CD14-positive monocyte (primary cell): ENCODE measurements around the gene ALG14. TPM values are rescaled to one million over a fixed set of nuclear protein-coding genes. Genes with fewer than 3 reads are reported as not detected.

ENCODE experiments used
- DNase-seq, 3 donors: peaks; one replicate each; pipeline ENCODE4 v3.0.0-alpha.2; 2011 to 2022
- H2AFZ ChIP-seq: 2 replicates; pipeline ENCODE4 v1.6.0; 2012; ENCODE audit warnings: mild to moderate bottlenecking, low read depth, low read length, inconsistent platforms; ENCODE audit not compliant: insufficient read depth, poor library complexity, severe bottlenecking
- H3K27ac ChIP-seq, 2 donors: 1 replicate in 1 of 2; 2 replicates in 1 of 2; pipeline ENCODE4 v1.5.1; 2012 to 2013; ENCODE audit warnings: low read length in 2 of 2, control low read depth in 1 of 2, inconsistent platforms in 1 of 2, low read depth in 1 of 2, mild to moderate bottlenecking in 1 of 2
- H3K27me3 ChIP-seq, 2 donors: one replicate each; pipeline versions ENCODE4 v1.6.0 to v1.6.1; 2011 to 2013; ENCODE audit warnings: low read length in 2 of 2; ENCODE audit not compliant: control insufficient read depth in 2 of 2, insufficient read depth in 2 of 2
- H3K36me3 ChIP-seq, 2 donors: replicated peaks in 1 of 2; 1 replicate in 1 of 2; 2 replicates in 1 of 2; pipeline versions ENCODE4 v1.5.1 to v1.6.1; 2012 to 2013; ENCODE audit warnings: low read length in 2 of 2, control low read depth in 1 of 2, inconsistent platforms in 1 of 2, mild to moderate bottlenecking in 1 of 2; ENCODE audit not compliant: insufficient read depth in 2 of 2, control insufficient read depth in 1 of 2
- H3K4me1 ChIP-seq, 2 donors: 1 replicate in 1 of 2; 2 replicates in 1 of 2; pipeline versions ENCODE4 v1.5.1 to v1.6.1; 2012 to 2013; ENCODE audit warnings: low read length in 2 of 2, control low read depth in 1 of 2, inconsistent platforms in 1 of 2, mild to moderate bottlenecking in 1 of 2, moderate library complexity in 1 of 2; ENCODE audit not compliant: insufficient read depth in 2 of 2, control insufficient read depth in 1 of 2
- H3K4me2 ChIP-seq: replicated peaks from 2 replicates; pipeline ENCODE3; 2012; ENCODE audit warnings: low read length, moderate library complexity, mild to moderate bottlenecking; ENCODE audit not compliant: poor library complexity, severe bottlenecking; ENCODE audit errors: extremely low read depth
- H3K4me3 ChIP-seq, 3 experiments: fragments of 200-600 bp in 1 of 3; sonication (generic) in 1 of 3; replicated peaks in 1 of 3; 1 replicate in 2 of 3; 2 replicates in 1 of 3; pipeline ENCODE4 v1.5.1; 2011 to 2013; ENCODE audit warnings: low read length in 3 of 3, mild to moderate bottlenecking in 3 of 3, control low read depth in 2 of 3, low read depth in 2 of 3, inconsistent platforms in 1 of 3, moderate library complexity in 1 of 3
- H3K79me2 ChIP-seq: 2 replicates; pipeline ENCODE4 v1.6.0; 2012; ENCODE audit warnings: mild to moderate bottlenecking, control low read depth, inconsistent platforms, low read length, moderate library complexity; ENCODE audit not compliant: insufficient read depth
- H3K9ac ChIP-seq: 2 replicates; pipeline ENCODE4 v1.6.0; 2017; ENCODE audit warnings: low read length, mild to moderate bottlenecking; ENCODE audit not compliant: insufficient read depth, poor library complexity, severe bottlenecking
- H3K9me3 ChIP-seq, 2 donors: replicated peaks in 1 of 2; 1 replicate in 1 of 2; 2 replicates in 1 of 2; pipeline versions ENCODE4 v1.5.1 to v1.6.1; 2012 to 2013; ENCODE audit warnings: low read length in 2 of 2, control low read depth in 1 of 2; ENCODE audit not compliant: control insufficient read depth in 1 of 2, insufficient read depth in 1 of 2
- H4K20me1 ChIP-seq: 2 replicates; pipeline ENCODE4 v1.6.0; 2012; ENCODE audit warnings: mild to moderate bottlenecking, low read length, control low read depth, moderate library complexity; ENCODE audit not compliant: insufficient read depth
- H3K27ac Mint-ChIP-seq, 7 donors: one replicate each; pipeline ENCODE4 v1.8.0; 2020; ENCODE audit warnings: mild to moderate bottlenecking in 7 of 7, mixed read lengths in 7 of 7, moderate library complexity in 6 of 7, inconsistent platforms in 2 of 7
- H3K27me3 Mint-ChIP-seq, 3 donors: one replicate each; pipeline ENCODE4 v1.8.0; 2021 to 2022; ENCODE audit warnings: low read depth in 3 of 3, mild to moderate bottlenecking in 3 of 3, mixed read lengths in 3 of 3, moderate library complexity in 3 of 3, inconsistent platforms in 1 of 3
- H3K36me3 Mint-ChIP-seq, 2 donors: one replicate each; pipeline ENCODE4 v1.8.0; 2020; ENCODE audit warnings: mixed read lengths in 2 of 2, inconsistent platforms in 1 of 2, mild to moderate bottlenecking in 1 of 2
- H3K4me1 Mint-ChIP-seq: one replicate; pipeline ENCODE4 v1.8.0; 2020; ENCODE audit warnings: mild to moderate bottlenecking, mixed read lengths
- H3K4me3 Mint-ChIP-seq, 2 donors: one replicate each; pipeline ENCODE4 v1.8.0; 2020; ENCODE audit warnings: mild to moderate bottlenecking in 2 of 2, mixed read lengths in 2 of 2, moderate library complexity in 1 of 2
- H3K9me3 Mint-ChIP-seq, 7 donors: one replicate each; pipeline ENCODE4 v1.8.0; 2020 to 2022; ENCODE audit warnings: mixed read lengths in 7 of 7, mild to moderate bottlenecking in 6 of 7, moderate library complexity in 6 of 7, inconsistent platforms in 2 of 7
- CTCF ChIP-seq: fragments of 200-600 bp; IDR thresholded peaks from one replicate; pipeline ENCODE4 v1.8.0; 2022; ENCODE audit warnings: antibody characterized with exemption, mild to moderate bottlenecking
- WGBS: methylation state at CpG from one replicate; pipeline ENCODE4 v1.1.5; 2013; ENCODE audit warnings: missing lambda C conversion rate; ENCODE audit not compliant: insufficient coverage; 5-methylcytosine and 5-hydroxymethylcytosine counted together
- intact Hi-C, 2 donors: fragments of 100-400 bp; cut with micrococcal nuclease; formaldehyde crosslinking; loops; one replicate each; pipeline versions ENCODE4 v1.15.0 to v1.15.1; 2023
- polyA plus RNA-seq, 3 donors: library from polyadenylated mRNA; depleted of rRNA in 1 of 3; unstranded in 2 of 3; stranded (reverse) in 1 of 3; fragments of 300-500 nt in 2 of 3; fragments of >200 nt in 1 of 3; fragmentation: Illumina TruSeq in 2 of 3; gene quantifications; 1 replicate in 2 of 3; 2 replicates in 1 of 3; pipeline ENCODE4 v1.2.3, GENCODE V29; 2012 to 2021

ALG14 gene
- polyA plus RNA-seq, 3 donors, result 0.27 to 5.5 (median 4.4) TPM

- no CpG with 5 or more reads among the region's 2 CpGs for WGBS
- Histone ChIP-seq H3K4me3 (no peak overlapping the region), H3K27ac (no peak overlapping the region), H2AFZ (peak overlapping the region; percentile 16), H3K4me1 (peaks cover 27 to 35% of the 10 kb centered on the region in 2 donors), H3K36me3 (no peaks in the 10 kb centered on the region), H3K27me3 (no peaks in the 10 kb centered on the region), H4K20me1 (no peaks in the 10 kb centered on the region), H3K79me2 (no peaks in the 10 kb centered on the region), H3K9me3 (peaks cover 0 to 8% of the 10 kb centered on the region in 2 donors), H3K9ac (no peak overlapping the region), H3K4me2 (peak overlapping the region; percentile 25)
- intact Hi-C loops, result no loop called here
- H3K9me3 Mint-ChIP-seq, result peaks cover 3 to 15% (median 6%) of the 10 kb centered on the region in 7 donors
- H3K4me3 Mint-ChIP-seq, result peak overlapping the region in 1 of 2 donors; percentile 15
- H3K36me3 Mint-ChIP-seq, result no peaks in the 10 kb centered on the region
- H3K27me3 Mint-ChIP-seq, result peaks cover 2 to 10% (median 5%) of the 10 kb centered on the region in 3 donors
- TF ChIP-seq CTCF, result no peak
- H3K4me1 Mint-ChIP-seq, result peaks cover 30% of the 10 kb centered on the region
- DNase-seq, result peak; percentile 31 to 52 (median 36)
- peak overlapping the region in 1 of 7 donors; percentile 8 for H3K27ac Mint-ChIP-seq
Observed at GRCh38 chr1:95095833-95096217, 23.1 kb upstream of the ALG14 start.

- no peak for TF ChIP-seq CTCF
- intact Hi-C loops, result no loop called here
- DNase-seq, result no peak
- no peaks in the 10 kb centered on the region for H3K36me3 ChIP-seq
- no peak overlapping the region for H3K4me2 ChIP-seq
- Mint-ChIP-seq H3K4me1 (peaks cover 30% of the 10 kb centered on the region), H3K36me3 (no peaks in the 10 kb centered on the region), H3K27ac (no peak overlapping the region), H3K27me3 (peaks cover under 1 to 16% (median 7%) of the 10 kb centered on the region in 3 donors), H3K4me3 (no peak overlapping the region), H3K9me3 (peaks cover 4 to 19% (median 6%) of the 10 kb centered on the region in 7 donors)
- no peak overlapping the region for H3K9ac ChIP-seq
- peaks cover 27 to 35% of the 10 kb centered on the region in 2 donors for H3K4me1 ChIP-seq
- no peak overlapping the region for H2AFZ ChIP-seq
- no peak overlapping the region for H3K4me3 ChIP-seq
- peaks cover 0 to 8% of the 10 kb centered on the region in 2 donors for H3K9me3 ChIP-seq
- H3K27me3 ChIP-seq, result no peaks in the 10 kb centered on the region
- 100% methylated on average over 1 of the region's 2 CpGs for WGBS
- no peaks in the 10 kb centered on the region for H4K20me1 ChIP-seq
- no peak overlapping the region for H3K27ac ChIP-seq
- no peaks in the 10 kb centered on the region for H3K79me2 ChIP-seq
Observed at GRCh38 chr1:95094923-95095322, 22.2 kb upstream of the ALG14 start.
